HFFc6 (cell line): ENCODE results near the gene ERBB3. TPM values are rescaled to one million over a fixed set of nuclear protein-coding genes. Genes with fewer than 3 reads are reported as not detected.
A peak's percentile ranks its signal among the peaks of the same experiment; 100 is the strongest.

ENCODE experiments used
- DNase-seq: peaks from one replicate; pipeline ENCODE4 v3.0.0-alpha.2; 2018
- H3K27ac Mint-ChIP-seq: 2 replicates; pipeline ENCODE4 v1.8.0; 2020; ENCODE audit warnings: mild to moderate bottlenecking, mixed read lengths
- H3K27me3 Mint-ChIP-seq: 2 replicates; pipeline ENCODE4 v1.8.0; 2021; ENCODE audit warnings: mild to moderate bottlenecking, moderate library complexity, mixed read lengths; ENCODE audit not compliant: insufficient read depth
- H3K36me3 Mint-ChIP-seq: 2 replicates; pipeline ENCODE4 v1.8.0; 2021; ENCODE audit warnings: low read depth, mixed read lengths
- H3K4me1 Mint-ChIP-seq: 2 replicates; pipeline ENCODE4 v1.8.0; 2020; ENCODE audit warnings: low read depth, mixed read lengths
- H3K4me3 Mint-ChIP-seq: 2 replicates; pipeline ENCODE4 v1.8.0; 2020; ENCODE audit warnings: mild to moderate bottlenecking, moderate library complexity, mixed read lengths
- H3K9me3 Mint-ChIP-seq: 2 replicates; pipeline ENCODE4 v1.8.0; 2020; ENCODE audit warnings: mild to moderate bottlenecking, mixed read lengths
- CTCF ChIP-seq: fragments of 200-600 bp; sonication (generic); IDR thresholded peaks from 2 replicates; pipeline ENCODE4 v1.5.0; 2021; ENCODE audit warnings: antibody characterized with exemption, mild to moderate bottlenecking
- total RNA-seq, 6 experiments: library from RNA; stranded (reverse); fragmentation: NEBNext Ultra II Directional; extraction: Animal tissue kit (Norgen Biotek cat#: 25700); gene quantifications; 2 replicates in 1 of 6; 3 replicates in 5 of 6; pipeline ENCODE4 v1.2.3, GENCODE V29; 2021

Gene ERBB3
- total RNA-seq, 6 experiments from 2014 or later, result 1.0 to 2.5 (median 1.8) TPM

- Mint-ChIP-seq H3K27ac (no peak overlapping the region), H3K9me3 (no peaks in the 10 kb centered on the region), H3K27me3 (peaks cover 17% of the 10 kb centered on the region), H3K4me3 (no peak overlapping the region), H3K36me3 (no peaks in the 10 kb centered on the region), H3K4me1 (peaks cover 7% of the 10 kb centered on the region)
- DNase-seq, result no peak
- no peak for TF ChIP-seq CTCF
Observed at GRCh38 chr12:56081393-56082347, 1.7 kb downstream of the ERBB3 start.

GRCh38 chr12:56082382-56082781 lies 2.4 kb downstream of the ERBB3 start:
- TF ChIP-seq CTCF, result no peak
- H3K4me3 Mint-ChIP-seq, result no peak overlapping the region
- peaks cover 17% of the 10 kb centered on the region for H3K27me3 Mint-ChIP-seq
- no peaks in the 10 kb centered on the region for H3K9me3 Mint-ChIP-seq
- no peak overlapping the region for H3K27ac Mint-ChIP-seq
- peaks cover 7% of the 10 kb centered on the region for H3K4me1 Mint-ChIP-seq
- no peak for DNase-seq
- H3K36me3 Mint-ChIP-seq, result no peaks in the 10 kb centered on the region

GRCh38 chr12:56082967-56083366 lies 3.0 kb downstream of the ERBB3 start:
- Mint-ChIP-seq H3K9me3 (no peaks in the 10 kb centered on the region), H3K4me1 (peaks cover 7% of the 10 kb centered on the region), H3K36me3 (no peaks in the 10 kb centered on the region), H3K27me3 (peaks cover 21% of the 10 kb centered on the region), H3K4me3 (no peak overlapping the region), H3K27ac (no peak overlapping the region)
- no peak for TF ChIP-seq CTCF
- no peak for DNase-seq

GRCh38 chr12:56084958-56085543 lies 5.1 kb downstream of the ERBB3 start:
- Mint-ChIP-seq H3K4me3 (no peak overlapping the region), H3K27ac (no peak overlapping the region), H3K4me1 (no peaks in the 10 kb centered on the region; the same call in 1 of the 2 replicates), H3K9me3 (no peaks in the 10 kb centered on the region), H3K27me3 (peaks cover 21% of the 10 kb centered on the region), H3K36me3 (no peaks in the 10 kb centered on the region)
- TF ChIP-seq CTCF, result peak; percentile 68
- DNase-seq, result no peak

- no peak for TF ChIP-seq CTCF
- H3K4me3 Mint-ChIP-seq, result no peak overlapping the region
- no peaks in the 10 kb centered on the region for H3K4me1 Mint-ChIP-seq
- no peaks in the 10 kb centered on the region for H3K9me3 Mint-ChIP-seq
- H3K27me3 Mint-ChIP-seq, result peaks cover 19% of the 10 kb centered on the region
- H3K36me3 Mint-ChIP-seq, result no peaks in the 10 kb centered on the region
- H3K27ac Mint-ChIP-seq, result no peak overlapping the region
- no peak for DNase-seq
Observed at GRCh38 chr12:56086096-56086495, 6.1 kb downstream of the ERBB3 start.
